GM23248 (cell line): ENCODE data around the gene NCOA3. TPM values are rescaled to one million over a fixed set of nuclear protein-coding genes. Genes with fewer than 3 reads are reported as not detected.

Experiments
- DNase-seq: peaks from one replicate; pipeline ENCODE4 v3.0.0-alpha.2; 2015
- H2AFZ ChIP-seq: fragments of 200-600 bp; sonication (generic); 2 replicates; pipeline ENCODE4 v1.6.1; 2016; ENCODE audit warnings: antibody characterized with exemption
- H3F3A ChIP-seq: fragments of 200-600 bp; sonication (generic); 2 replicates; pipeline ENCODE4 v1.6.1; 2016; ENCODE audit warnings: mild to moderate bottlenecking, antibody characterized with exemption, mixed run types; ENCODE audit not compliant: insufficient read depth
- H3K27ac ChIP-seq: fragments of 200-600 bp; sonication (generic); 2 replicates; pipeline ENCODE4 v1.5.1; 2016; ENCODE audit warnings: mild to moderate bottlenecking
- H3K27me3 ChIP-seq: fragments of 200-600 bp; sonication (generic); replicated peaks from 2 replicates; pipeline ENCODE4 v1.6.1; 2016; ENCODE audit warnings: mild to moderate bottlenecking; ENCODE audit not compliant: insufficient read depth
- H3K36me3 ChIP-seq: fragments of 200-600 bp; sonication (generic); 2 replicates; pipeline ENCODE4 v1.6.1; 2016; ENCODE audit warnings: low read depth, mild to moderate bottlenecking
- H3K4me1 ChIP-seq: fragments of 200-600 bp; sonication (generic); 2 replicates; pipeline ENCODE4 v1.6.1; 2016; ENCODE audit warnings: mild to moderate bottlenecking; ENCODE audit not compliant: insufficient read depth
- H3K4me2 ChIP-seq: fragments of 200-600 bp; sonication (generic); one replicate; pipeline ENCODE4 v1.6.1; 2016; ENCODE audit warnings: mild to moderate bottlenecking; ENCODE audit not compliant: unreplicated experiment
- H3K4me3 ChIP-seq: fragments of 200-600 bp; sonication (generic); 2 replicates; pipeline ENCODE4 v1.5.1; 2016; ENCODE audit warnings: mild to moderate bottlenecking
- H3K79me2 ChIP-seq: fragments of 200-600 bp; sonication (generic); 2 replicates; pipeline ENCODE4 v1.6.1; 2016; ENCODE audit warnings: mild to moderate bottlenecking; ENCODE audit not compliant: insufficient read depth
- H3K9ac ChIP-seq: fragments of 200-600 bp; sonication (generic); 2 replicates; pipeline ENCODE4 v1.6.1; 2016; ENCODE audit warnings: mild to moderate bottlenecking
- H3K9me2 ChIP-seq: fragments of 200-600 bp; sonication (generic); 2 replicates; pipeline ENCODE4 v1.6.1; 2016; ENCODE audit warnings: mixed run types, mild to moderate bottlenecking, moderate library complexity; ENCODE audit not compliant: insufficient read depth
- H3K9me3 ChIP-seq: fragments of 200-600 bp; sonication (generic); one replicate; pipeline ENCODE4 v1.6.1; 2017; ENCODE audit warnings: low read depth
- H4K20me1 ChIP-seq: fragments of 200-600 bp; sonication (generic); 2 replicates; pipeline ENCODE4 v1.6.0; 2016; ENCODE audit not compliant: insufficient read depth
- EZH2 ChIP-seq: fragments of 200-600 bp; sonication (generic); IDR thresholded peaks from 2 replicates; pipeline ENCODE4 v1.6.1; 2018; ENCODE audit warnings: antibody characterized with exemption, mild to moderate bottlenecking; ENCODE audit not compliant: insufficient read depth, poor library complexity, severe bottlenecking
- EZH2phosphoT487 ChIP-seq: fragments of 200-600 bp; sonication (generic); IDR thresholded peaks from 2 replicates; pipeline ENCODE4 v1.6.1; 2018; ENCODE audit warnings: antibody characterized with exemption, moderate library complexity, mild to moderate bottlenecking, low read depth; ENCODE audit not compliant: insufficient read depth
- WGBS, 2 experiments: methylation state at CpG; one replicate each; pipeline ENCODE4 v1.1.6; 2015 to 2017; ENCODE audit warnings: low lambda C conversion rate in 2 of 2, low coverage in 1 of 2; ENCODE audit errors: missing lambda C conversion rate in 2 of 2; 5-methylcytosine and 5-hydroxymethylcytosine counted together
- in situ Hi-C: fragments of 300-500 bp; cut with MboI; formaldehyde crosslinking; loops from 2 replicates; pipeline ENCODE4 v1.15.0; 2020
- polyA plus RNA-seq: library from polyadenylated mRNA; unstranded; fragments of >200 nt; fragmentation: Nextera tagmentation; extraction: Ambion mirVana; gene quantifications from 2 replicates; pipeline ENCODE4 v1.2.1, GENCODE V29; 2016
- total RNA-seq: library from RNA; depleted of rRNA; stranded (reverse); fragments of >200 nt; shearing (Covaris generic); gene quantifications from 2 replicates; pipeline ENCODE4 v1.2.3, GENCODE V29; 2014

NCOA3 gene
- total and polyA plus RNA-seq, 2 experiments from 2014 or later = 19.5 to 36.6 TPM

GRCh38 chr20:47665221-47665991 is 163.7 kb downstream of the NCOA3 start:
- Histone ChIP-seq H3K4me3 (no peak overlapping the region), H3F3A (no peaks in the 10 kb centered on the region), H3K27ac (no peak overlapping the region), H3K4me1 (no peaks in the 10 kb centered on the region), H3K4me2 (no peak overlapping the region), H3K79me2 (no peaks in the 10 kb centered on the region), H4K20me1 (no peaks in the 10 kb centered on the region), H2AFZ (no peak overlapping the region), H3K36me3 (no peaks in the 10 kb centered on the region), H3K27me3 (no peaks in the 10 kb centered on the region), H3K9me2 (no peaks in the 10 kb centered on the region), H3K9ac (no peak overlapping the region), H3K9me3 (no peaks in the 10 kb centered on the region)
- in situ Hi-C loops = loop anchor here (10.0 to 25.0 kb wide), 2 partner anchors 629 to 1247 kb away; partner anchors contain the start of gene ARFGEF2
- TF ChIP-seq EZH2 = no peak
- TF ChIP-seq EZH2phosphoT487 = no peak
- DNase-seq = no peak
- WGBS, 2 experiments = 84 to 86% methylated on average over 27 of the region's 27 CpGs

GRCh38 chr20:47666304-47666703 is 164.6 kb downstream of the NCOA3 start:
- no peak for DNase-seq
- Histone ChIP-seq H3K27me3 (no peaks in the 10 kb centered on the region), H3K79me2 (no peaks in the 10 kb centered on the region), H3K9me3 (no peaks in the 10 kb centered on the region), H3F3A (no peaks in the 10 kb centered on the region), H4K20me1 (no peaks in the 10 kb centered on the region), H3K9ac (no peak overlapping the region), H2AFZ (no peak overlapping the region), H3K36me3 (no peaks in the 10 kb centered on the region), H3K4me1 (no peaks in the 10 kb centered on the region), H3K4me3 (no peak overlapping the region), H3K9me2 (no peaks in the 10 kb centered on the region), H3K4me2 (no peak overlapping the region), H3K27ac (no peak overlapping the region)
- TF ChIP-seq EZH2phosphoT487 = no peak
- TF ChIP-seq EZH2 = no peak
- in situ Hi-C loops = loop anchor here (10.0 to 25.0 kb wide), 2 partner anchors 628 to 1246 kb away; partner anchors contain the start of gene ARFGEF2
- WGBS, 2 experiments = 96 to 97% methylated on average over 19 of the region's 19 CpGs

- DNase-seq = no peak
- Histone ChIP-seq H3K9me2 (no peaks in the 10 kb centered on the region), H3K9me3 (no peaks in the 10 kb centered on the region), H3K4me2 (no peak overlapping the region), H3K27ac (no peak overlapping the region), H4K20me1 (no peaks in the 10 kb centered on the region), H3K36me3 (no peaks in the 10 kb centered on the region), H3F3A (no peaks in the 10 kb centered on the region), H3K79me2 (no peaks in the 10 kb centered on the region), H3K27me3 (no peaks in the 10 kb centered on the region), H3K4me3 (no peak overlapping the region), H3K4me1 (no peaks in the 10 kb centered on the region), H3K9ac (no peak overlapping the region), H2AFZ (no peak overlapping the region)
- in situ Hi-C loops = loop anchor here (10.0 to 25.0 kb wide), 2 partner anchors 628 to 1245 kb away; partner anchors contain the start of gene ARFGEF2
- 79 to 80% methylated on average over 5 of the region's 5 CpGs for WGBS, 2 experiments
- no peak for TF ChIP-seq EZH2
- TF ChIP-seq EZH2phosphoT487 = no peak
Measured at GRCh38 chr20:47667086-47667485, 165.4 kb downstream of the NCOA3 start.

GRCh38 chr20:47667531-47668312 is 166.0 kb downstream of the NCOA3 start:
- Histone ChIP-seq H3K79me2 (no peaks in the 10 kb centered on the region), H4K20me1 (no peaks in the 10 kb centered on the region), H3K36me3 (no peaks in the 10 kb centered on the region), H3K27me3 (no peaks in the 10 kb centered on the region), H3K9ac (no peak overlapping the region), H3K4me3 (no peak overlapping the region), H3F3A (no peaks in the 10 kb centered on the region), H3K9me3 (no peaks in the 10 kb centered on the region), H3K4me2 (no peak overlapping the region), H2AFZ (no peak overlapping the region), H3K4me1 (no peaks in the 10 kb centered on the region), H3K27ac (no peak overlapping the region), H3K9me2 (no peaks in the 10 kb centered on the region)
- no peak for DNase-seq
- in situ Hi-C loops = loop anchor here (10.0 to 25.0 kb wide), 2 partner anchors 627 to 1245 kb away; partner anchors contain the start of gene ARFGEF2
- TF ChIP-seq EZH2 = no peak
- TF ChIP-seq EZH2phosphoT487 = no peak
- 68 to 70% methylated on average over 19 of the region's 19 CpGs for WGBS, 2 experiments
